AG04450 (cell line): ENCODE data around the gene KLHL15. TPM values are rescaled to one million over a fixed set of nuclear protein-coding genes. Genes with fewer than 3 reads are reported as not detected.

Experiments
- CTCF ChIA-PET: fragments of 300-600, 350-600 bp; formaldehyde crosslinking; extraction: SDS; loops from one replicate; lab custom pipeline; 2022; ENCODE audit warnings: antibody characterized with exemption, inconsistent platforms; lab: Charles Lee
- POLR2A ChIA-PET: fragments of 350-600 bp; formaldehyde crosslinking; extraction: SDS; loops from one replicate; lab custom pipeline; 2021; ENCODE audit warnings: antibody characterized with exemption, inconsistent platforms; lab: Yijun Ruan, JAX
- DNase-seq: peaks from one replicate; pipeline ENCODE4 v3.0.0-alpha.2; 2011; ENCODE audit warnings: low read depth, low spot score
- H3K27ac ChIP-seq: one replicate; pipeline ENCODE4 v1.5.1; 2012; ENCODE audit warnings: low read depth, low read length, control low read depth
- H3K27me3 ChIP-seq: one replicate; pipeline ENCODE4 v1.6.0; 2012; ENCODE audit warnings: low read length; ENCODE audit not compliant: control insufficient read depth, insufficient read depth
- H3K4me3 ChIP-seq: 2 replicates; pipeline ENCODE4 v1.5.1; 2011; ENCODE audit warnings: mild to moderate bottlenecking, low read depth, low read length, control low read depth
- H3K9me3 ChIP-seq: 2 replicates; pipeline ENCODE4 v1.5.1; 2012; ENCODE audit warnings: low read length; ENCODE audit not compliant: control insufficient read depth, insufficient read depth
- polyA minus RNA-seq: library from RNA; depleted of rRNA, polyadenylated mRNA; stranded (reverse); fragments of >200 nt; gene quantifications from 2 replicates; pipeline ENCODE4 v1.2.3, GENCODE V29; 2011; rRNA and poly(A)+ RNA removed
- polyA plus RNA-seq: library from polyadenylated mRNA; depleted of rRNA; stranded (reverse); fragments of >200 nt; gene quantifications from 2 replicates; pipeline ENCODE4 v1.2.3, GENCODE V29; 2011; rRNA removed
- TF ChIP-seq, protein P1 (sequence below): IDR thresholded peaks from 2 replicates; pipeline ENCODE4 v1.5.1; 2011; ENCODE audit warnings: low read depth, low read length, control low read depth, inconsistent platforms

Gene KLHL15, protein sequence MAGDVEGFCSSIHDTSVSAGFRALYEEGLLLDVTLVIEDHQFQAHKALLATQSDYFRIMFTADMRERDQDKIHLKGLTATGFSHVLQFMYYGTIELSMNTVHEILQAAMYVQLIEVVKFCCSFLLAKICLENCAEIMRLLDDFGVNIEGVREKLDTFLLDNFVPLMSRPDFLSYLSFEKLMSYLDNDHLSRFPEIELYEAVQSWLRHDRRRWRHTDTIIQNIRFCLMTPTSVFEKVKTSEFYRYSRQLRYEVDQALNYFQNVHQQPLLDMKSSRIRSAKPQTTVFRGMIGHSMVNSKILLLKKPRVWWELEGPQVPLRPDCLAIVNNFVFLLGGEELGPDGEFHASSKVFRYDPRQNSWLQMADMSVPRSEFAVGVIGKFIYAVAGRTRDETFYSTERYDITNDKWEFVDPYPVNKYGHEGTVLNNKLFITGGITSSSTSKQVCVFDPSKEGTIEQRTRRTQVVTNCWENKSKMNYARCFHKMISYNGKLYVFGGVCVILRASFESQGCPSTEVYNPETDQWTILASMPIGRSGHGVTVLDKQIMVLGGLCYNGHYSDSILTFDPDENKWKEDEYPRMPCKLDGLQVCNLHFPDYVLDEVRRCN
- polyA plus RNA-seq (4.0 and 6.2 TPM in 2 replicates), polyA minus RNA-seq (5.8 and 10.1 TPM in 2 replicates)

DNA sequence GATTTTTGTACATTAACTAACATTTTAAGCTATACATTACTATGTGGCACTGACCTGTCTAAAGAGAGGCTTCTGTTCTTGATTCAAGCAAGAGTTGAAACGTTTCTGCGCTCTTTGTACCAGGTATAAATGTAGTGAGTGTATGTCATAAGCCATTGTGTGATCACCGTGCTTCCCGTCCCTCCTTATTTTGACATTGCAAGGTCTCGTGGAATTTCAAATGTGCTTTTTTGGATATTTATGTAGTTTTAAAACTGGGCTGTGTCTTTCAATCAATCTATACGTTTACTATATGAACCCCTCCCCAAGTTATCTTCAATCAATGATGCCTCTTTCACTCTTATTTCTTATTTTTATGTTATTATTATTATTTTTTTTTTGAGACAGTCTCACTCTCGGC, at the start of gene KLHL15:
KLHL15 (minus strand) TSS at position 101 of the 400 bp plus-strand sequence. CDS start 20,493 bp downstream, outside the sequence.
- ChIA-PET CTCF (interaction anchor here (0.7 to 3.2 kb wide), 3 partner anchors 27 to 246 kb away, joined by 3 to 25 read pairs (median 6); partner anchors contain the start of gene EIF2S3), POLR2A (interaction anchor here (1.6 to 2.3 kb wide), 2 partner anchors 9 to 27 kb away, joined by 10 to 21 read pairs; partner anchors contain the start of gene EIF2S3)

DNA sequence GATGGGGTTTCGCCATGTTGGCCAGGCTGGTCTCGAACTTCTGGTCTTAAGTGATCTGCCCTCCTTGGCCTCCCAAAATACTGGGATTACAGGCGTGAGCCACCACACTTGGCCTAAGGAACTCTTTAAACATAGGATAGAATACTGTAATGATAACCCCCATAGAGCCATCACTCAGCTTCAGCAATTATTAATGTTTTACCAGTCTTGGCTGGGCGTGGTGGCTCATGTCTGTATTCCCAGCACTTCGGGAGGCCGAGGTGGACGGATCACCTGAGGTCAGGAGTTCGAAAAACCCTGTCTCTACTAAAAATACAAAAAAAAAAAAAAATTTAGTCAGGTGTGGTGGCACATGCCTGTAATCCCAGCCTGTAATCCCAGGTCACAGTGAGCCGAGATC, 42.9 kb upstream of the KLHL15 start:
- CTCF ChIA-PET, result interaction anchor here (0.7 kb wide), 1 partner anchor 191 kb away, joined by 3 read pairs; no protein-coding TSS in a partner anchor
- POLR2A ChIA-PET, result no interaction called here
- no peaks in the 10 kb centered on the region for H3K27me3 ChIP-seq
- TF ChIP-seq, protein P1, sequence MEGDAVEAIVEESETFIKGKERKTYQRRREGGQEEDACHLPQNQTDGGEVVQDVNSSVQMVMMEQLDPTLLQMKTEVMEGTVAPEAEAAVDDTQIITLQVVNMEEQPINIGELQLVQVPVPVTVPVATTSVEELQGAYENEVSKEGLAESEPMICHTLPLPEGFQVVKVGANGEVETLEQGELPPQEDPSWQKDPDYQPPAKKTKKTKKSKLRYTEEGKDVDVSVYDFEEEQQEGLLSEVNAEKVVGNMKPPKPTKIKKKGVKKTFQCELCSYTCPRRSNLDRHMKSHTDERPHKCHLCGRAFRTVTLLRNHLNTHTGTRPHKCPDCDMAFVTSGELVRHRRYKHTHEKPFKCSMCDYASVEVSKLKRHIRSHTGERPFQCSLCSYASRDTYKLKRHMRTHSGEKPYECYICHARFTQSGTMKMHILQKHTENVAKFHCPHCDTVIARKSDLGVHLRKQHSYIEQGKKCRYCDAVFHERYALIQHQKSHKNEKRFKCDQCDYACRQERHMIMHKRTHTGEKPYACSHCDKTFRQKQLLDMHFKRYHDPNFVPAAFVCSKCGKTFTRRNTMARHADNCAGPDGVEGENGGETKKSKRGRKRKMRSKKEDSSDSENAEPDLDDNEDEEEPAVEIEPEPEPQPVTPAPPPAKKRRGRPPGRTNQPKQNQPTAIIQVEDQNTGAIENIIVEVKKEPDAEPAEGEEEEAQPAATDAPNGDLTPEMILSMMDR, result no peak
- no peak overlapping the region for H3K4me3 ChIP-seq
- H3K27ac ChIP-seq, result no peak overlapping the region
- DNase-seq, result no peak
- no peaks in the 10 kb centered on the region for H3K9me3 ChIP-seq

More for the DNA sequence above, at the start of gene KLHL15:
- Histone ChIP-seq H3K9me3 (no peaks in the 10 kb centered on the region), H3K27me3 (no peaks in the 10 kb centered on the region), H3K4me3 (peak within 1 kb of the TSS; percentile 75), H3K27ac (peak within 1 kb of the TSS; percentile 95)
- TF ChIP-seq, protein P1, result no peak
- DNase-seq, result no peak

DNA sequence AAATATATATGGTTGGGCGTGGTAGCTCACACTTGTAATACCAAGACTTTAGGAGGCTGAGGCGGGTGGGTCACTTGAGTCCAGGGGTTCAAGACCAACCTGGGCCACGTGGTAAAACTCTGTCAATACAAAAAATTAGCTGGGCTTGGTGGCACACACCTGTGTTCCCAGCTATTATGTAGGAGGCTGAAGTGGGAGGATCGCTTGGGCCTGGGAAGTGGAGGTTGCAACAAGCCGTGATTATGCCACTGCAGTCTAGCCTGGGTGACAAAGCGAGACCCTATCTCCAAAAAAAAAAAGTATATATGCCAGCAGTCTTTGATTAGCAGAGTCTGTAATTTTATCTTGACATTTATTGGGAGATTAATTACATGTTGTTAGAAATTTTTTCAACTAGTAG, 36.5 kb upstream of the KLHL15 start:
- Histone ChIP-seq H3K4me3 (no peak overlapping the region), H3K9me3 (no peaks in the 10 kb centered on the region), H3K27me3 (no peaks in the 10 kb centered on the region), H3K27ac (no peak overlapping the region)
- ChIA-PET POLR2A (no interaction called here), CTCF (no interaction called here)
- DNase-seq, result no peak
- TF ChIP-seq, protein P1, result no peak

GRCh38 chrX:24055043-24055356, 28.0 kb upstream of the KLHL15 start:
- no peak for DNase-seq
- no peaks in the 10 kb centered on the region for H3K27me3 ChIP-seq
- no peak overlapping the region for H3K4me3 ChIP-seq
- H3K27ac ChIP-seq, result peak overlapping the region; percentile 90
- TF ChIP-seq, protein P1, result no peak
- ChIA-PET CTCF (interaction anchor here (0.6 to 2.4 kb wide), 18 partner anchors 10 to 344 kb away, joined by 3 to 25 read pairs (median 5); partner anchors contain the start of genes APOO, CXorf58 and KLHL15), POLR2A (interaction anchor here (0.6 to 2.5 kb wide), 9 partner anchors 9 to 274 kb away, joined by 3 to 21 read pairs (median 4); partner anchors contain the start of genes KLHL15 and ZFX)
- H3K9me3 ChIP-seq, result no peaks in the 10 kb centered on the region
